Activated naive CD4-positive, alpha-beta T cell treated with anti-CD3 and anti-CD28 coated beads for 36 hours (primary cell): ENCODE data around the gene ALDH1L1. TPM values are rescaled to one million over a fixed set of nuclear protein-coding genes. Genes with fewer than 3 reads are reported as not detected.

Experiments
- CTCF ChIA-PET: fragments of 350-600 bp; sonication (Branson Sonifier 250); formaldehyde crosslinking; loops from one replicate; lab custom pipeline; 2021; ENCODE audit warnings: antibody characterized with exemption; lab: Charles Lee
- DNase-seq: peaks from one replicate; pipeline ENCODE4 v3.0.0-alpha.2; 2020
- H3K27ac Mint-ChIP-seq: one replicate; pipeline ENCODE4 v1.8.0; 2021; ENCODE audit warnings: mild to moderate bottlenecking, mixed read lengths
- H3K27me3 Mint-ChIP-seq: one replicate; pipeline ENCODE4 v1.8.0; 2021; ENCODE audit warnings: low read depth, mixed read lengths
- H3K36me3 Mint-ChIP-seq: one replicate; pipeline ENCODE4 v1.8.0; 2021; ENCODE audit warnings: low read depth, mixed read lengths
- H3K4me1 Mint-ChIP-seq: one replicate; pipeline ENCODE4 v1.8.0; 2021; ENCODE audit warnings: low read depth, mixed read lengths
- H3K4me3 Mint-ChIP-seq: one replicate; pipeline ENCODE4 v1.8.0; 2021; ENCODE audit warnings: mild to moderate bottlenecking, moderate library complexity, mixed read lengths
- H3K9me3 Mint-ChIP-seq: one replicate; pipeline ENCODE4 v1.8.0; 2021; ENCODE audit warnings: mixed read lengths
- intact Hi-C: fragments of 100-400 bp; cut with micrococcal nuclease; formaldehyde crosslinking; loops from one replicate; pipeline ENCODE4 v1.15.1; 2023
- total RNA-seq, 2 experiments: library from RNA; stranded (reverse); gene quantifications; one replicate each; pipeline ENCODE4 v1.2.3, GENCODE V29; 2021

The ALDH1L1 gene
- total RNA-seq, 2 experiments from 2014 or later, result not detected

DNA sequence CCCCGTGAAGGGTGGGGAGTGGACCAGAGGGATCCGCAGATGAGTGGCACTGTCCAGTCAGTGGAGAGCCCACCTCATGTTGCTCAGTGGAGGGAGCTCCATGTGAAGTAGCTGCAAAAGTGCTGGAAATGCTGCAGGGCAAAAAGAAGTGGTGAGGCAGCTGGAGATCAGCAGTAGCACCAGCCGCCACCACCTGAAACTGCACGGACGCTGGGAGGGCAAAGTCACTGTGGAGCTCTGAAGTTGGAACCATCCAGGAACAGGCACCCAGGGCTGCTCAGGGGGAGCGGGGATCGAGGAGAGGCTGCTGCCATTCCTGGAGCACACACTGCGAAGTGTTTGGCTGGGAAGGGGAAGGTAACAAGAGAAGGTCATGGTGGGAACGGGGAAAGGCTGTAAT lies 6.4 kb upstream of the ALDH1L1 start:
- CTCF ChIA-PET, result no interaction called here
- no peaks in the 10 kb centered on the region for H3K9me3 Mint-ChIP-seq
- H3K27ac Mint-ChIP-seq, result no peak overlapping the region
- DNase-seq, result no peak
- H3K4me3 Mint-ChIP-seq, result no peak overlapping the region
- peaks cover 13% of the 10 kb centered on the region for H3K27me3 Mint-ChIP-seq
- intact Hi-C loops, result no loop called here
- H3K4me1 Mint-ChIP-seq, result no peaks in the 10 kb centered on the region
- no peaks in the 10 kb centered on the region for H3K36me3 Mint-ChIP-seq

DNA sequence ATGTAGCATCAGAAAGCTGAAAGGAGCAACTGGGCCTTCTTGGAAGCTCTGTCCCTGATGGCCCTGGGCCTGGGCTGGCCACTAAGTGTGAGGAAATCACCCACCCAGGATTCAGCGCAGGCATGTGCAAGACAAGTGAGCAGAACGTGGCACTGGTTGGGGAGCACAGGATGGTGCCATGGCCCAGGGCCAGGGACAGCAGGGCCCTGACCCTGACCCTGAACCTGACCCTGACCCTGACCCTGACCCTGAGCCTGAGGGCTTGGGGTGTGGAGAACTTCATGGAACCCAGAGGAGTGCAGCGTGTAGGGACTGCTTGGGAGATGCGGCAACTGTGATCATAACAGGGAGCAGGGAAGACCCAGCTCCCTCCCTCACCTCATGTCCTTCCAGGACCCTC lies 5.9 kb upstream of the ALDH1L1 start:
- Mint-ChIP-seq H3K9me3 (no peaks in the 10 kb centered on the region), H3K36me3 (no peaks in the 10 kb centered on the region), H3K4me3 (no peak overlapping the region), H3K27me3 (peaks cover 17% of the 10 kb centered on the region), H3K27ac (no peak overlapping the region), H3K4me1 (peaks cover 1% of the 10 kb centered on the region)
- CTCF ChIA-PET, result no interaction called here
- intact Hi-C loops, result no loop called here
- DNase-seq, result no peak

GRCh38 chr3:126184465-126185000 lies 4.1 kb upstream of the ALDH1L1 start:
- H3K9me3 Mint-ChIP-seq, result no peaks in the 10 kb centered on the region
- no peak for DNase-seq
- H3K36me3 Mint-ChIP-seq, result no peaks in the 10 kb centered on the region
- CTCF ChIA-PET, result no interaction called here
- peaks cover 29% of the 10 kb centered on the region for H3K27me3 Mint-ChIP-seq
- intact Hi-C loops, result no loop called here
- peaks cover 9% of the 10 kb centered on the region for H3K4me1 Mint-ChIP-seq
- no peak overlapping the region for H3K4me3 Mint-ChIP-seq
- H3K27ac Mint-ChIP-seq, result no peak overlapping the region

- peaks cover 11% of the 10 kb centered on the region for H3K4me1 Mint-ChIP-seq
- intact Hi-C loops, result no loop called here
- H3K4me3 Mint-ChIP-seq, result no peak overlapping the region
- peaks cover 34% of the 10 kb centered on the region for H3K27me3 Mint-ChIP-seq
- CTCF ChIA-PET, result no interaction called here
- H3K9me3 Mint-ChIP-seq, result no peaks in the 10 kb centered on the region
- no peak for DNase-seq
- H3K36me3 Mint-ChIP-seq, result no peaks in the 10 kb centered on the region
- no peak overlapping the region for H3K27ac Mint-ChIP-seq
Observed at GRCh38 chr3:126181398-126181725, 976 bp upstream of the ALDH1L1 start.

DNA sequence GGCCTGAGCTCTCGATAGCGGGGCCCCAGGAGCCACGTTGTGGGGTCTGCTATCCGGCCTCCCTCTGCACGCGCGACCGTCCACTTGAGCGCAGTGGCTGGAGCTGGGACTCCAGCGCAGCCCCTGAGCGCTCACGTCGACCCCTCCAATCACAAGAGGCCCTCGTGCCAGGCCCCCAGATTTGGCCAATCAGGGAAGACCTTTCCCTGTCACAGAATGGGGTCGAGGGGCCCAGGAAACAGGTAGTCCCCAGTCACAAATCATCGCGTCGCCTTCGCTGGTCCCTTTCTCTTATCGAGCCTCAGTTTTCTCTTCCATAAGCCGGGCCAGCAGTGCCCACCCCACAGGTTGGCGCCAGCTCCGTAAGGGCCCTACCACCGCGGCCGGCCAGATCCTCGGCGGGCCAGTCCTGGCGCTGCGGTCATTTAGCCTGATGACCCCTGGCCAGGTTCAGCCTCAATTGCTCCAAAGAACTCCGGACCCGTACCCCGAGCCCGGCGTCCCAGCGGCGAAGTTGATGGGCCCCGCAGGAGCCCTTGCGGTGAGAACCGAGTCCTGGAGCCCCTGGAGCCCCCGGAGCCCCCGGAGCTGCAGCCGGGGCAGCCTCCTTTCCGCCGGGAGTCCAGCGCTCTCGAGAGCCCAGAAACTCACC lies 435 bp downstream of the ALDH1L1 start:
- intact Hi-C loops, result no loop called here
- Mint-ChIP-seq H3K27me3 (peaks cover 34% of the 10 kb centered on the region), H3K27ac (no peak overlapping the region), H3K4me3 (no peak overlapping the region), H3K36me3 (no peaks in the 10 kb centered on the region), H3K9me3 (no peaks in the 10 kb centered on the region), H3K4me1 (peaks cover 11% of the 10 kb centered on the region)
- DNase-seq, result no peak
- CTCF ChIA-PET, result no interaction called here

DNA sequence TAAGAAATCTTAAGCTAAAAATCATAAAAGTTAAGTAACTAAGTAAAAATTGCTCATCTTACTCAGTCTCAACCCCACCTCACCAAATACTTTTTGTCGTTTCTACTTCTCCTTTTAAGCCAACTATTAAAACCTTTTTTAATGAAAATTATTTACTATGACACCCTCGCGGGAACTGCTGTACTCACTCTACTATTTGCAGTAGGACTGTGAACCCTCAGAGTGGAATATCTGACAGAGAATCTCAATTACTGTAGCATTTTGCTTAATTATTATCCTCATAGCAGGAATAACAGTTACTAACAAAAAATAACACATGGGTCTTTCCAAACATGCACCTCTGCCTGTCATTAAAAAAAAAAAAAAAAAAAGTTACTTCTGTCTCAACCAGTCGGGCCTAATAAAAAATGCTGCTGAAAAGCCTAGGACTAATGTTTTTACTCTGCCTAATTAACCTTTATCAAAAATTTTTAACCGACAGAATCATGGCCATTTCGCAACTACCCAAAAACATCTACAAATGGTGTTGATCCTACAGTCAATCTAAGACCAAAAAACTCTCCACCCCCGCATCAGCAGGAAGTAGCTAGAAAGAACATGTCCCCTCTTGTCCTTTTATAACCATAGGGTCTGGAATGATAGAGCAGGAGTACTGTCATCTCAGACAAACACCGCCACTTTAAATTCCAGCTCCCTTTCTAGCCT lies 10.2 kb downstream of the ALDH1L1 start:
- H3K27me3 Mint-ChIP-seq, result peaks cover 38% of the 10 kb centered on the region
- H3K9me3 Mint-ChIP-seq, result no peaks in the 10 kb centered on the region
- H3K36me3 Mint-ChIP-seq, result no peaks in the 10 kb centered on the region
- H3K4me1 Mint-ChIP-seq, result no peaks in the 10 kb centered on the region
- DNase-seq, result no peak
- no peak overlapping the region for H3K4me3 Mint-ChIP-seq
- intact Hi-C loops, result no loop called here
- CTCF ChIA-PET, result no interaction called here
- no peak overlapping the region for H3K27ac Mint-ChIP-seq

DNA sequence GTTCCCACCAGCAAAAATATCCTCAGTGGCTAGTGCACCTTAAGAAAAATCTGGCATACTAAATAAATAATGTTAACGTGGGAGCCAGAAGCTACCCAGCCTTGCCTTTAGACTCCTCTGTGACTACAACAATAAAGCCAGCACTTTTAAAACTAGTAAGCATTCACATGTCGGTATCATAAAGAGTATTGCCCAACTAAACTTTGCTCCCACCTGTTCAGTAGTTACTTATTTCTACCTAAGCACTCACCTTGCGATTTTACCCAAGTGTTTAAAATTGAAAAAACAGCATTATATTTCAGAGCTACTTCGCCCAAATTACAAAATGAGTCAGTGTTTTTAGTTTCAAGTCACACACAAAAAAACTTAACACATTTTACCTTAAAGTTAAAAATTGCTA lies 12.8 kb downstream of the ALDH1L1 start:
- peaks cover 37% of the 10 kb centered on the region for H3K27me3 Mint-ChIP-seq
- intact Hi-C loops, result no loop called here
- H3K36me3 Mint-ChIP-seq, result no peaks in the 10 kb centered on the region
- no peaks in the 10 kb centered on the region for H3K4me1 Mint-ChIP-seq
- no peaks in the 10 kb centered on the region for H3K9me3 Mint-ChIP-seq
- CTCF ChIA-PET, result no interaction called here
- no peak overlapping the region for H3K4me3 Mint-ChIP-seq
- no peak overlapping the region for H3K27ac Mint-ChIP-seq
- no peak for DNase-seq

- H3K27me3 Mint-ChIP-seq, result peaks cover 28% of the 10 kb centered on the region
- CTCF ChIA-PET, result no interaction called here
- no peak overlapping the region for H3K27ac Mint-ChIP-seq
- intact Hi-C loops, result no loop called here
- H3K4me1 Mint-ChIP-seq, result no peaks in the 10 kb centered on the region
- H3K9me3 Mint-ChIP-seq, result no peaks in the 10 kb centered on the region
- H3K4me3 Mint-ChIP-seq, result no peak overlapping the region
- no peaks in the 10 kb centered on the region for H3K36me3 Mint-ChIP-seq
- no peak for DNase-seq
Observed at GRCh38 chr3:126166009-126166408, 14.4 kb downstream of the ALDH1L1 start.

GRCh38 chr3:126161309-126161708 lies 19.1 kb downstream of the ALDH1L1 start:
- Mint-ChIP-seq H3K4me1 (no peaks in the 10 kb centered on the region), H3K36me3 (no peaks in the 10 kb centered on the region), H3K9me3 (no peaks in the 10 kb centered on the region), H3K27ac (no peak overlapping the region), H3K4me3 (no peak overlapping the region), H3K27me3 (peaks cover 9% of the 10 kb centered on the region)
- DNase-seq, result no peak
- intact Hi-C loops, result no loop called here
- CTCF ChIA-PET, result no interaction called here

DNA sequence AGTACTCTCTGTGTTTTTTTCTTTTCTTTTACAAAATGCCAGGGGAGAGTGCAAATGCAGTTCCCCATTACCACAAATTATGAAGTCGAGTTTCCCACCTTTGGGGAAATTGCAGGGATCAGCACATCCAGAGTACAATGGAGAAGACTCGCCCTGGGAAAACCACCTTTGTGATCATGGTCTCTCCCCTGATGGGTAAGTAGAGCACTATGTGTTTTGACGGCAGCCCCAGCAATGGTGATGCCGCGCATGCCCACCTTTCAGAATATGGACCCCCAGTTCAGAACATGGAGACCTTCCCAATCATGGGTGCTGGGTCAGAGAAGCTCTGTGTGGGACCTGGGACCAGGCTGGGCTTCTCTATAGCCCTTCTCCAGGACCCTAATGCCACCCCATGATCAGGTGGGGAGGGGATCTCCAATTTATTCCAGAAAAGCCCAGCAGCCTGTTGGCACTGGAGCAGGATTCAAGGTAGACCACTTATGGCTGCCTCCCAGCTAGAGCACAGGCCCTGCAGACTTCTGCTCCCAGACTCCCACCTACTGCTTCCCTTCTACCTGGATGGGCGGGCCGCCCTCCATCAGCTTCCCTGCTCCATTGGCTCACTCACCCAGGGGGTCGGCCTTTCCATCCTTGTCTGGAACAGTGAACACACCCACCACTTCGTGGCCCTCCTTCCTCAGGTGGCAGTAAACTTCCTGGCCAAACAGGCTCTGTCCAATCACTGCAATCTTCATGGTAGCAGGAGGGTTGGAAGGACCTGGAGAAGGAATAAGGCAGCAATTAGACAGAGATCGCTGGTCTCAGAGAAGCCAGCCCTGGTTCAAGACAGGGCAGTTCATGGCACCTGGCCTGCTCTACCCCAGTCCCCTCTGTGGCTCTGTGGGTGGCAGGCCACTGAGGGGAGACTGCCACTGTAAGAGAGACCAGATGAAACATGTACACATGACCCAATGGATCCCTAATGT lies 19.9 kb downstream of the ALDH1L1 start:
- Mint-ChIP-seq H3K4me3 (no peak overlapping the region), H3K9me3 (no peaks in the 10 kb centered on the region)

DNA sequence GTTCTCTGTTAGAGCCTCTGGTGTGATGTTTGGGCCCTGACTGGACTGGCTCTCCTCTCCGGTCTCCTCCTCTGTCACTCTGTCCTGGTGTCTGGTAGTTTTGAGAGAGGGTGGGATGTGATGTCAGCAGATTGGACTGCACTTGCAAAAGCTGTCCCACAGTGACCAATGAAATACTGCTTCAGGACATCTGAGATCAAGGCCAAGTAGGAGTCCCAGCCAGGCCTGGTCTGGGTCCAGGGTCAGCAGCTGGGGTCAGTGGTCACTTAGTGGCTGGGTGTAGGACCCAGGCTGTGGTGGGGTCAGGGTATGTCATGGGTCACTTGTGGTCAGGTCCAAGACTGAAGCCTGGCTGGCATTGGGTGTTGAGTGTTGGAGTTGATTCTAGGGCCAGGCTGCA lies 20.9 kb downstream of the ALDH1L1 start:
- Mint-ChIP-seq H3K27ac (no peak overlapping the region), H3K4me1 (no peaks in the 10 kb centered on the region), H3K36me3 (no peaks in the 10 kb centered on the region), H3K27me3 (no peaks in the 10 kb centered on the region), H3K4me3 (no peak overlapping the region), H3K9me3 (no peaks in the 10 kb centered on the region)
- CTCF ChIA-PET, result no interaction called here
- intact Hi-C loops, result loop anchor here (10.0 kb wide), 1 partner anchor 935 kb away; no protein-coding TSS in a partner anchor
- DNase-seq, result no peak

More for the DNA sequence above, 19.9 kb downstream of the ALDH1L1 start:
- Mint-ChIP-seq H3K4me1 (no peaks in the 10 kb centered on the region), H3K27ac (no peak overlapping the region), H3K36me3 (no peaks in the 10 kb centered on the region), H3K27me3 (peaks cover 2% of the 10 kb centered on the region)
- intact Hi-C loops, result no loop called here
- CTCF ChIA-PET, result no interaction called here
- no peak for DNase-seq

DNA sequence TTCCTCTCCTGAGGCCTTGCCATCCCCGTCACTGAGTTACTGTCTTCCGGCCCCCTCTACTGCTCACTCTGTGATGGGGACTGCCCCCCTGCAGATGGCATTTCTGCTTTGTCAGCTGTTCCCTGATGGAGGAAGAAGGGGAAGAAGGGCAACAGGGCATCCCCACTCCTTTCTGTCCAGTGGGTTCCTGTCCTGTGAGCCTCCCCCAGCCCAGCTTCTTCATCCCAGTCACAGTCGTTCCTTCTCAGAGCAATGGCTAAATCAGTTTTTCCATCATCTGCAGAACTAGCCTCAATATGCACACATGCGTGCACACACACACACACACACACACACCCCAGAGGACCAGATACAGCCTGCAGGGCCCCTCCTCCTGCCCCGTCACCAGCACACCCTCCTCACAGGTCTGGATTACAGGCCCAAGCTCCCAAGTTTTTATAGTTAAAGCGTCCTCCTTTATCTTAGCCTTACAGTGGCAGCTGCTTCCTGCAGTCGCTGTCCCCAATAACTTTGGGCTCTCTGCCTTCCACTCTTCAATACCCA lies 21.4 kb downstream of the ALDH1L1 start:
- CTCF ChIA-PET, result no interaction called here
- Mint-ChIP-seq H3K27ac (no peak overlapping the region), H3K4me1 (no peaks in the 10 kb centered on the region), H3K4me3 (no peak overlapping the region), H3K27me3 (no peaks in the 10 kb centered on the region), H3K9me3 (no peaks in the 10 kb centered on the region), H3K36me3 (no peaks in the 10 kb centered on the region)
- DNase-seq, result no peak
- intact Hi-C loops, result loop anchor here (10.0 kb wide), 1 partner anchor 936 kb away; no protein-coding TSS in a partner anchor
